HFF-Myc (cell line): ENCODE results near the gene HLA-A.

ENCODE experiments used
- DNase-seq: peaks from one replicate; pipeline ENCODE4 v3.0.0-alpha.2; 2011; ENCODE audit warnings: low read depth; ENCODE audit errors: extremely low read depth
- H3K4me3 ChIP-seq: replicated peaks from 2 replicates; pipeline ENCODE4 v1.5.1; 2011; ENCODE audit warnings: low read depth, mild to moderate bottlenecking, control low read depth, low read length
- CTCF ChIP-seq: IDR thresholded peaks from 2 replicates; pipeline ENCODE4 v1.5.1; 2012; ENCODE audit warnings: mild to moderate bottlenecking, low read depth, low read length, control low read depth; ENCODE audit errors: missing control alignments

HLA-A gene

DNA sequence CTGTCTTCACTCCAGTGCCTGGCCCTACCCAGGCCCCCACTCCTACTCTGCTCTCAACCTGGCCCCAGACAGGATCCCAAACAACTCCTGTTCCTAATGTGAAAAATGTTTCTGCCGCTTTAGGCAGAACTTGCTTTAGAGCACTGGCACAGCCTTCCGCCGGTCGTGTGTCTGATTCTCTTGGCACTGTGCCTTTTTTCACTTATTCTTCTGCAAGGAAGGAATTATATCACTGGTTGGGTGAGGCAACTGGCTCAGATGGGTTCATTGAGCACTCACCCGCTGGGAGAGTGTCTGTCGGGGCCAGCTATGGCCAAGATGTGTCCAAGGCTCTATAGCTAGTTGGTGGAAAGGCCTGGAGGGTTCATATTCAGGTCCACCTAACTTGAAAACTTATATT, 33.6 kb upstream of the HLA-A start:
- no peak for DNase-seq
- TF ChIP-seq CTCF, result no peak
- no peak overlapping the region for H3K4me3 ChIP-seq

GRCh38 chr6:29909985-29910384, 32.3 kb upstream of the HLA-A start:
- no peak for DNase-seq
- no peak overlapping the region for H3K4me3 ChIP-seq
- no peak for TF ChIP-seq CTCF

GRCh38 chr6:29912840-29913239, 29.5 kb upstream of the HLA-A start:
- no peak for DNase-seq
- TF ChIP-seq CTCF, result no peak

DNA sequence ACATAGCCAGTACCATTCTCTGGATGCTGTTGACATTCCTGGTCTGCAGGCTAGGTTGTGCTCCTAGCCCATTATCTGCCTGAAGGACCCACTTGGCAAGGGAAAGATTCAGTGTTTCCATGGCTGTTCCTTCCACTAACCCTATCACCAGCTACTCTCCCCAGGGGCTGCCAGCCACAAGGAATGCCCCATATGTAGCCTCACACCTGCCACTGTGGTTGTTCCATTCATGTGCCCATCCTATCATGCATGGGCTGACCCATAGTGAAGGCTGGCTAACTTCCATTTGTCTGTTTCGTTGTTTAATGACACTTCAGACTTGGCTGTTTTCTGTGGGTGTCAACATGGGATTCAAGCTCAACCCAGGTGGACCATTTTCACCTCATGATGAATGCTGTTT, 25.6 kb upstream of the HLA-A start:
- no peak overlapping the region for H3K4me3 ChIP-seq
- no peak for DNase-seq
- TF ChIP-seq CTCF, result no peak

More at GRCh38 chr6:29912840-29913239, 29.5 kb upstream of the HLA-A start:
- no peak overlapping the region for H3K4me3 ChIP-seq

GRCh38 chr6:29917857-29918256, 24.5 kb upstream of the HLA-A start:
- no peak for TF ChIP-seq CTCF
- no peak for DNase-seq
- no peak overlapping the region for H3K4me3 ChIP-seq

GRCh38 chr6:29919506-29920445, 22.6 kb upstream of the HLA-A start:
- no peak for DNase-seq
- H3K4me3 ChIP-seq, result no peak overlapping the region
- no peak for TF ChIP-seq CTCF
